HUES6 (cell line): Measurements from ENCODE around the gene VASH2.
"Not testable (repeated sequence)": the region's sequence is repeated elsewhere in the genome, so short reads cannot be mapped to it uniquely, and the experiment has no call there.

Experiments
- H3K27ac ChIP-seq: 2 replicates; pipeline ENCODE4 v1.7.0; 2013; ENCODE audit warnings: low read depth, mild to moderate bottlenecking, low read length, inconsistent platforms
- H3K27me3 ChIP-seq: 2 replicates; pipeline ENCODE4 v1.6.1; 2013; ENCODE audit warnings: low read length; ENCODE audit not compliant: control insufficient read depth, insufficient read depth
- H3K36me3 ChIP-seq: 2 replicates; pipeline ENCODE4 v1.6.1; 2013; ENCODE audit warnings: low read length; ENCODE audit not compliant: control insufficient read depth, insufficient read depth
- H3K4me1 ChIP-seq: 2 replicates; pipeline ENCODE4 v1.6.1; 2013; ENCODE audit warnings: low read length; ENCODE audit not compliant: control insufficient read depth, insufficient read depth
- H3K4me3 ChIP-seq: 2 replicates; pipeline ENCODE4 v1.5.1; 2013; ENCODE audit warnings: low read depth, low read length
- H3K9ac ChIP-seq: one replicate; pipeline ENCODE4 v1.6.1; 2013; ENCODE audit warnings: mild to moderate bottlenecking, low read length
- H3K9me3 ChIP-seq: 2 replicates; pipeline ENCODE4 v1.6.1; 2013; ENCODE audit warnings: low read depth, low read length; ENCODE audit not compliant: control insufficient read depth, insufficient read depth

VASH2 gene

DNA sequence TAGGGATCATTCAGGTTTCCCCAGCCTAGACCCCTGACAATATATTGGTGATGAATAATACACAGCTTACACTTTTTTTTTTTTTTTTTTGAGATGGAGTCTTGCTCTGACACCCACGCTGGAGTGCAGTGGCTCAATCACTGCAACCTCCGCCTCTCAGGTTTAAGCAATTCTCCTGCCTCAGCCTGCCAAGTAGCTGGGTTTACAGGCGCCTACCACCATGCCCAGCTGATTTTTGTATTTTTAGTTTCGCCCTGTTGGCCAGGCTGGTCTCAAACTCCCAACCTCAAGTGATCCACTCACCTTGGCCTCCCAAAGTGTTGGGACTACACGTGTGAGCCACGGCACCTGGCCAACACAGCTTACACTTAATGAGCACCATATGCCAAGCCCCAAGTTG is 7.2 kb downstream of the VASH2 start:
- no peak overlapping the region for H3K9ac ChIP-seq
- H3K9me3 ChIP-seq, result no peaks in the 10 kb centered on the region
- H3K36me3 ChIP-seq, result peaks cover 100% of the 10 kb centered on the region
- peak overlapping the region; percentile 12; the same call in 1 of the 2 replicates for H3K27ac ChIP-seq
- no peak overlapping the region for H3K4me3 ChIP-seq
- H3K27me3 ChIP-seq, result no peaks in the 10 kb centered on the region
- H3K4me1 ChIP-seq, result peaks cover 36% of the 10 kb centered on the region

DNA sequence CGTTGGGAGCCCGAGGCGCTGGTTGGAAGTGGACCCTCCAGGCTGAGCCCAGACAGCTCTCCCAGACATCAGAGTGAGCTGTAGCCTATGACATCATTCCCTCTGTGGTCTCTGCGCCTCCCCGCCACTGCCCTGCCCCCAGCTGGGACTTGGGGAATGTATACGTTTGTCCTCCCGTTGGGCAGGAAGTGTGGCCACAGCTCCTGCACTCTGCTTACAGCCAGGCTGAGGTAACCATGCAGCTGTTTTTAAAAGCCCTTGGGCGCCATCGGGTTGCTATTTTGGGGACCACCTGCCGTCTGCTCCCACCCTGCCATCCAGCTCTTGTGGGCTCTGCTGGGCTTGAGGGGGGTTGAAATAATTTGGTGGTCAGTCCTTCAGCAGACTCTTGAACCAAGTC is 7.8 kb downstream of the VASH2 start:
- peaks cover 100% of the 10 kb centered on the region for H3K36me3 ChIP-seq
- H3K27ac ChIP-seq, result peak overlapping the region; percentile 12

GRCh38 chr1:212959266-212960220 is 9.2 kb downstream of the VASH2 start:
- H3K4me3 ChIP-seq, result no peak overlapping the region
- H3K9ac ChIP-seq, result no peak overlapping the region
- H3K36me3 ChIP-seq, result peaks cover 100% of the 10 kb centered on the region
- no peak overlapping the region for H3K27ac ChIP-seq
- H3K9me3 ChIP-seq, result no peaks in the 10 kb centered on the region
- peaks cover 30% of the 10 kb centered on the region for H3K4me1 ChIP-seq
- H3K27me3 ChIP-seq, result no peaks in the 10 kb centered on the region

More for the DNA sequence above, 7.8 kb downstream of the VASH2 start:
- no peaks in the 10 kb centered on the region for H3K9me3 ChIP-seq
- H3K9ac ChIP-seq, result no peak overlapping the region
- peaks cover 29% of the 10 kb centered on the region for H3K4me1 ChIP-seq
- H3K27me3 ChIP-seq, result no peaks in the 10 kb centered on the region
- H3K4me3 ChIP-seq, result no peak overlapping the region

GRCh38 chr1:212960932-212961331 is 10.6 kb downstream of the VASH2 start:
- peaks cover 21% of the 10 kb centered on the region for H3K4me1 ChIP-seq
- peaks cover 100% of the 10 kb centered on the region for H3K36me3 ChIP-seq
- no peak overlapping the region for H3K9ac ChIP-seq
- H3K27ac ChIP-seq, result no peak overlapping the region
- H3K4me3 ChIP-seq, result no peak overlapping the region
- no peaks in the 10 kb centered on the region for H3K9me3 ChIP-seq
- H3K27me3 ChIP-seq, result no peaks in the 10 kb centered on the region

- Histone ChIP-seq H3K4me1 (peaks cover 34% of the 10 kb centered on the region), H3K36me3 (peaks cover 100% of the 10 kb centered on the region), H3K27me3 (no peaks in the 10 kb centered on the region)
Measured at GRCh38 chr1:212962509-212962908, 12.2 kb downstream of the VASH2 start.

GRCh38 chr1:212964102-212964501 is 13.8 kb downstream of the VASH2 start:
- H3K4me1 ChIP-seq, result peaks cover 37% of the 10 kb centered on the region
- no peak overlapping the region for H3K27ac ChIP-seq
- no peaks in the 10 kb centered on the region for H3K27me3 ChIP-seq
- no peaks in the 10 kb centered on the region for H3K9me3 ChIP-seq
- H3K9ac ChIP-seq, result no peak overlapping the region
- H3K4me3 ChIP-seq, result no peak overlapping the region
- H3K36me3 ChIP-seq, result peaks cover 99% of the 10 kb centered on the region

More at GRCh38 chr1:212962509-212962908, 12.2 kb downstream of the VASH2 start:
- Histone ChIP-seq H3K4me3 (no peak overlapping the region), H3K27ac (no peak overlapping the region), H3K9ac (no peak overlapping the region), H3K9me3 (no peaks in the 10 kb centered on the region)

- Histone ChIP-seq H3K4me1 (peaks cover 42% of the 10 kb centered on the region), H3K36me3 (peaks cover 97% of the 10 kb centered on the region)
- H3K9me3 ChIP-seq, H3K4me3 ChIP-seq, H3K27ac ChIP-seq, H3K27me3 ChIP-seq, H3K9ac ChIP-seq: not testable (repeated sequence)
Measured at GRCh38 chr1:212964993-212965392, 14.7 kb downstream of the VASH2 start.

DNA sequence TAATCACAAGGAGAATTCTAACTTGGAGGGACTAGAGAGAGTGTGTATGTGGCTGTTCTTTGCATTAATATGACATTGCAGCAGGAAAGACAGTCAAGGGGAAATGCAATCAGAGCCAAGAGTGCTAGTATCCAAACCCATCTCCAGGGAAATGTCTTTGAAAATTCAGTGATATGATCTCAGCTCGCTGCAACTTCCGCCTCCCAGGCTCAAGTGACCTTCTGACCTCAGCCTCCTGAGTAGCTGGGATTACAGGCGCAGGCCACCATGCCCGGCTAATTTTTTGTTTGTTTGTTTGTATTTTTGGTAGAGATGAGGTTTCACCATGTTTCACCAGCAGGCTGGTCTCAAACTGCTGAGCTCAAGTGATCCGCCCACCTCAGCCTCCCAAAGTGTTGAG is 16.3 kb downstream of the VASH2 start:
- H3K9ac ChIP-seq, result no peak overlapping the region
- peaks cover 96% of the 10 kb centered on the region for H3K36me3 ChIP-seq
- no peaks in the 10 kb centered on the region for H3K27me3 ChIP-seq
- H3K9me3 ChIP-seq, result no peaks in the 10 kb centered on the region
- peaks cover 40% of the 10 kb centered on the region for H3K4me1 ChIP-seq
- H3K4me3 ChIP-seq, result no peak overlapping the region
- H3K27ac ChIP-seq, result no peak overlapping the region

DNA sequence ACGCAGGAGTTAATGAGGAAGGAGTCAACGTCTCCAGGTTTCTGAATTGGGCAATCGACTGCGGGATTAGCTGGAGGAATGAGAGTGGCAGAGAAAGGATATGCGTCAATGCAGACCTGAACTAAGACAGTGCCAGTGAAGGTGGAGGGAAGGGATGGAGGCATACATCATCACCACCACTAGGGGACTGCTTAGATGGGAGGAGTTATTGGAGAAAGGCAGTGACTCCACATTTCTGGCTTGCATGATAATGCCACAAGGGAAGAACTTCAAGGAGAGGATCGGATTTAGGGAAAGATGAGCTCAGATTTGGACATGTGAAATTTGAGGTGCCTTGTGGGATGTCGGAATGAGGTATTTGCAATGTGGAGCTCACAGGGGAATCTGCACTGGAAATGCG is 17.5 kb downstream of the VASH2 start:
- Histone ChIP-seq H3K36me3 (peaks cover 96% of the 10 kb centered on the region), H3K9ac (no peak overlapping the region), H3K4me3 (no peak overlapping the region), H3K4me1 (peaks cover 40% of the 10 kb centered on the region), H3K27me3 (no peaks in the 10 kb centered on the region), H3K27ac (peak overlapping the region; percentile 6; the same call in 1 of the 2 replicates), H3K9me3 (no peaks in the 10 kb centered on the region)

DNA sequence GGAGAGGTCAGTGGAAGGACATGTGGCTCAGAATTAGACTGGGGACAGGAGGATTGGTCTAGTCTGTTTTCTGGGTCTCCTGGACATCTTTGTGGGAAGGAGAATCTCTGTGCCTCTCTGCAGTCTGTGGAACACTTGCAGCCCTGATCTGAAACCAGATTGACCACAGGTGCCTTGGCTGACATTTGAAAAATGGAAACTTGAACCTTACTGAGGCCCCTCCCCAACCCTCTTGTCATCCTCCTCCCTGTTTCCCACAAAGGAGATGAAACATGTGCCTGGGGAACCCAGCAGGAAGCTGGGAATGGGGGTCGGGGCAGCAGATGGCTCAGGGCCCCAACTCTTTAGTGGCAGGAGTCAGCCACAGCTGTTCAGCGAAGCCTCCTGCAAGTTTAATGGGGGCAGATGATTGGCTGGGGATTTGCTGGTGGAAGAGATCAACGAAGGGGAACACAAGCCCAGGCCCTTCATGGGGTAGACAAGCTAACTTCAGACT is 18.1 kb downstream of the VASH2 start:
- peaks cover 96% of the 10 kb centered on the region for H3K36me3 ChIP-seq
- H3K4me3 ChIP-seq, result no peak overlapping the region
- no peaks in the 10 kb centered on the region for H3K27me3 ChIP-seq
- no peaks in the 10 kb centered on the region for H3K9me3 ChIP-seq
- H3K9ac ChIP-seq, result no peak overlapping the region
- peak overlapping the region; percentile 6; the same call in 1 of the 2 replicates for H3K27ac ChIP-seq
- peaks cover 40% of the 10 kb centered on the region for H3K4me1 ChIP-seq

DNA sequence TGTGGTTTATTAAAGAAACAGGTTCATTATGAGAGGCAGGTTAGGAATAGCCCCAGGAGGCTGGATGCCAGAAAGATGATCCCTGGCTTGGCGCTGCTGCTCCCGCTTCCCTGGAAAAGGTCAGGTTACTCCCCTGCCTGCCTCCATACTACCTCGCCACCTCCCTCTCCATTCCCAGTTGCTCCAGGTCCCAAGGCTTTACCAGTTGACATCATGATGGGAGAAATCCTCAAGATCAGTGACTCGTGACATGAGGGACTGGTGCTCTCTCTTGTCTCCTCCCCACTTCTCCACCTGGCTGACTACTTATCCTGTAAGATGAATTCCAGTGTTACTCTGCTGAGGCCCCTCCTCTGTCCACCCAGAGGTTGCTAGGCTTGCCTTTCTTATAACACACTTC is 19.7 kb downstream of the VASH2 start:
- Histone ChIP-seq H3K27me3 (no peaks in the 10 kb centered on the region), H3K27ac (no peak overlapping the region), H3K9ac (no peak overlapping the region), H3K4me1 (peaks cover 37% of the 10 kb centered on the region), H3K9me3 (no peaks in the 10 kb centered on the region), H3K4me3 (no peak overlapping the region), H3K36me3 (peaks cover 96% of the 10 kb centered on the region)
